GM23248 (cell line): ENCODE measurements around the gene ZBTB20.

Experiments
- EZH2 ChIP-seq: fragments of 200-600 bp; sonication (generic); IDR thresholded peaks from 2 replicates; pipeline ENCODE4 v1.6.1; 2018; ENCODE audit warnings: antibody characterized with exemption, mild to moderate bottlenecking; ENCODE audit not compliant: insufficient read depth, poor library complexity, severe bottlenecking
- EZH2phosphoT487 ChIP-seq: fragments of 200-600 bp; sonication (generic); IDR thresholded peaks from 2 replicates; pipeline ENCODE4 v1.6.1; 2018; ENCODE audit warnings: antibody characterized with exemption, moderate library complexity, mild to moderate bottlenecking, low read depth; ENCODE audit not compliant: insufficient read depth

- no peak for TF ChIP-seq EZH2
- TF ChIP-seq EZH2phosphoT487, result no peak
Measured at GRCh38 chr3:114323546-114324254, 823.4 kb downstream of the ZBTB20 start.
